CD4-positive, alpha-beta T cell treated with Interleukin-15 for 1 hour (primary cell): ENCODE data around the gene SPAM1.
"Not testable (repeated sequence)": the region's sequence is repeated elsewhere in the genome, so short reads cannot be mapped to it uniquely, and the experiment has no call there.

Experiments used
- DNase-seq: peaks from one replicate; pipeline ENCODE4 v3.0.0-alpha.2; 2020

The SPAM1 gene

DNA sequence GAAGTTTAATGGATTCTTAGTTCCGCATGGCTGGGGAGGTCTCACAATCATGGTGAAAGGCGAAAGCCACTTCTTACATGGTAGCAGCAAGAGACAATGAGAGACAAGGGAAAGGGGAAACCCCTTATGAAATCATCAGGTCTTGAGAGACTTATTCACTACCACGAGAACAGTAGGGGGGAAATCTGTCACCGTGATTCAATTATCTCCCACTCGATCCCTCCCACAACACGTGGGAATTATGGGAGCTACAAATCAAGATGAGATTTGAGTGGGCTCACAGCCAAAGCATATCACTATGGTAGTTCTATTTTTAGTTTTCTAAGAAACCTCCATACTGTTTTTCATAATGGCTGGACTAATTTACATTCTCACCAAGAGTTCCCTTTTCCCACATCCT lies 36.7 kb downstream of the SPAM1 start:
- DNase-seq = no peak

DNA sequence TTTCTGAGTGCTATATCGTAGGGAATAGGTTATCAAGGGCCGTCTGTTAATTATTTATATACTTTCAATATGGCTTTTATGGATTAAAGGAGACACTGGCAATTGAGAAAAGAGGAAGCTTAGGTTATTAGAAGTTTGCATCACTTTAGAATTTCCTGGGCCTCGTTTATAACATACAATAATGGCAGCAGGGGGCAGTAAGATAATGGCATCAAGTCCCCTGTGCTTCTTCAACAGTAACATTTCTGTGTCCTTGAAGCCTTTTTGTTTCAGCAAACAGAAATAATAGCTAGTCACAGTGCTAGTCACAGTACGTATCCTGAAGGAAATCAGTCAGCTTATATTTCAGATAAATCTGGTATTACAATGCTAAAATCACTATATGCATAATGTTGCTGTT lies 41.9 kb downstream of the SPAM1 start:
- DNase-seq = no peak

DNA sequence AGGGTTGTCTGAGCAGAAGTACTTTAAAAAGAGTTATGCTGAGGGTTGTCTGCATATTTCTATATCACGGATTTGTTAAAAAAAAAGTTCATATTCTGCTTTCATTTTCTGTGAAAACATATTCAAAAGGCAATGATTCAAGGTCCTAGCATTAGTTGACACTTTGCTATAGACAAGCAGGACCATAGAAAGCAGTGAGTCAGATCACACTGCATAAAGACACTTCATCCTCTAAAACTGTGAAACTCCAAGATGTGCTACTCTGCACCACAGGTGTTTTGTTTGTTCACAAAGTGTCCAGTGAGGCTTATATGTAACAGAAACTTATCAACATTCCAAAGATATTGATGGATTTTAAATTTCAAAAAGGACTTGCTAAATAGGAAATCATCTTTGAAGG lies 47.0 kb downstream of the SPAM1 start:
- no peak for DNase-seq

- no peak for DNase-seq
These were observed 47.8 kb downstream of the SPAM1 start for GRCh38 chr7:123972831-123973230.

DNA sequence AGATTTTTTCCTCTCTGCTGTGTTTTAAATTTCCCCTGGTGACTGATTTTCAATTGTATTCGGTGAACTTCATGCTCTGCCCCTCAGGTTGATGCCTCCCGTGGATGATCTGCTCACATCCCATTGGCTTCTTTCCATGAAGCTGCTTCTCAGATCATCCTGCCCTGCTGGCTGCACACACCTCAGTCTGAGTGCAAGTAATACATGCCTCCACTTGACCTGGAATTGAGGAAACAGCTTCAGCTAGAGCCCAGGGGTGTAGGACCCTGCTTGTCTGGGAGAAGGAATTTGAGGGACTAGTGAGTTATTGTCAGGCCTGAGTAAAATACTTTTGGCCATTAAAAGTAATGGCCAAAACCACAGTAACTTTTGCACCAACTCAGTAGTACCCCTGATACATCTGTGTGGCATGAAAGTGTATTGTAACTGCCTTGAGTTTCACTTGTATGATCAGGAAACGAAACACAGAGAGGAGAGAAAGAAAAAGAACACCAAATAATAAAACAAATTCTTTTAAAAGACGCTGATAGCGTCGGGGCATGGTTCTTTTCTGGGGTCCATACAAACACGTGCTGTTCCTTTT lies 49.4 kb downstream of the SPAM1 start:
- DNase-seq = no peak

DNA sequence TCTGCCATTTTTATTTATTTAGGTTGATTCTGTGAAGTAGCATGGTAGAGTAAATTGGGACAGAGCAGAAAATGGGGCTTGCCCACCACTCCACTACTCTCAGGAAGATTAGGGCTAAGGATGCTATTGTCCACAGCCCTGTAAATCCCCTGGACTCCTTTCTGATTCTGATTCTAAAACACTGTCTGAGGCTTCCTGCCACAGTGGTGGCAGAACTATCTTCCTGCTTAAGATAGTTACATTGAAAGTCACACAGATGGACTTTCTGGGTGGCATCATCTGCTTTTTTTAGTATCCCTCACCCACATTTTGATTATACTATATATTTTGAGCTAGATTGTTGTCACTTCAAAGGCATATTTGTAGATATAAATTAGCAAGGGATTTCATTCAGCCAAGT lies 50.0 kb downstream of the SPAM1 start:
- DNase-seq = no peak

DNA sequence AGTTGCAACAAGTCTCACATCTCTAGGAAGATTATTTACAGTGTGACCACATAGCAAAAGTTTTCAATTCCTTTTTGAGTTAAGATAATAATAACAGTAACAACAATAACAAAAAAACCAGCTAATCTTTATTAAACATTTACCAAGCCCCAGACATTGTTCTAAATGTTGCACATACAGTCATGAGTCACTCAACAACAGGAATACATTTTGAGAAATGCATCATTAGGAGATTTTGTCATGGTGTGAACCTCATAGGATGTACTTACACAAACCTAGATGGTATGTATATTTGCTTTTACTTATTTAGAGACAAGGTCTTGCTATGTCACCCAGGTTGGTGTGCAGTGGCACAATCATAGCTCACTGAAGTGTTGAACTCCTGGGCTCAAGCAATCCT lies 52.0 kb downstream of the SPAM1 start:
- no peak for DNase-seq

DNA sequence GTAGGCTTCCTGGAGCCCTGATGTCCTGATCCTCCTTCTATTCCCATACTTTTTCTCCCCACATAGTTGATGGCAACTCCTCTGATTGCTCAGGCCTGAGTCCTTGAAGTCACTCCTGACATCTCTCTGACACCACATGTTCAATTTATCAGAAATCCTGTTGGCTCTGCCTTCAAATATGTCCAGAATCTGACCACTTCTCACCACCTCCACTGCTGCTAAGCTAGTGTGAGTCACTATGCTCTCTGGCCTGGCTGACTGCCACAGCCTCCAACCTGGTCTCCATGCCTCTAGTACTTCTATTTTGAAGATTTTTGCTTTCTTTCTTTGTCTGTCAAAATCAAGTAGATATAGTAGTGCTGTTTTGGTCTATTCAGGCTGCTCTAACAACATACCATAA lies 54.8 kb downstream of the SPAM1 start:
- DNase-seq = no peak

DNA sequence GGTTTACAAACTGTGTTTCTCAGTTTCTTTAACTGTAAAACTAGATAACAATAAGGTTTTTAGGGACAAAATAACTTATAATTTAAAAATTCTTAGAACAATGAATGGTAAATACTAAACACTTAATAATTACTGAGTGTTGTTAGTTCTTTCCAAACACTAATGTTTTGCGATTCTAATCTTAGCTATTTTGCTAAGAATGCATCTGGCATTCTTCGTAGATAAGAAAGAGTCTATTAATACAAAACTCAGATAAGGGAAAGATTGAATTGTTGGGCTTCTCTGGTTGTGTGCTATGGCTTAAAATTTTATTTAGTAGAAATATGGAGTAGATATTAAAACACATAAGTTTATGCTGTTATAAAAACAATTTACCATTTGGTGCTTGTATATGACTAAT lies 62.4 kb downstream of the SPAM1 start:
- DNase-seq = no peak

GRCh38 chr7:123992913-123993518 lies 68.0 kb downstream of the SPAM1 start:
- DNase-seq = no peak

- no peak for DNase-seq
These were observed 69.0 kb downstream of the SPAM1 start for GRCh38 chr7:123993996-123994395.

DNA sequence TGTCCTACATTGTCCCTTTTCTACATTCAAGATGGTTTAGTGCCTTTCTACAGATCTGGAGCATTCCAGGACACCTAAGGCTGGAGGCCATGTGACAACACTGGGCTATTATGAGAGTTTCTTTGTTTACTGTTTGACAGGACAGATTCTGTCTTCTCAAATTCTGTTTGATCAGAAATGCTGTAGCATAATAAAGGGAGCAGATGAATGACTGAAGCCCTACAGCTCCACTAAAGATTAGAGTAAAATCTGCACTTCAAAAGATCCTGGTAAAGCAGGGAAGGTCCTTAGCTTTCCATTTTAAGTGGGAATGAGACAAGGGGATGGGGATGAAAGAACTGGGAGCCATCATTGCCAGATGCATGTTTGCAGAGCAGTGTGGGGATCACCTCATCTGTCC lies 69.4 kb downstream of the SPAM1 start:
- no peak for DNase-seq

- DNase-seq = no peak
These were observed 70.7 kb downstream of the SPAM1 start for GRCh38 chr7:123995617-123996326.

- no peak for DNase-seq
These were observed 71.2 kb downstream of the SPAM1 start for GRCh38 chr7:123996327-123996625.

- no peak for DNase-seq
These were observed 73.9 kb downstream of the SPAM1 start for GRCh38 chr7:123998921-123999320.

GRCh38 chr7:123999703-124000102 lies 74.7 kb downstream of the SPAM1 start:
- DNase-seq = no peak

GRCh38 chr7:124008296-124008695 lies 83.3 kb downstream of the SPAM1 start:
- not testable (repeated sequence) for DNase-seq

DNA sequence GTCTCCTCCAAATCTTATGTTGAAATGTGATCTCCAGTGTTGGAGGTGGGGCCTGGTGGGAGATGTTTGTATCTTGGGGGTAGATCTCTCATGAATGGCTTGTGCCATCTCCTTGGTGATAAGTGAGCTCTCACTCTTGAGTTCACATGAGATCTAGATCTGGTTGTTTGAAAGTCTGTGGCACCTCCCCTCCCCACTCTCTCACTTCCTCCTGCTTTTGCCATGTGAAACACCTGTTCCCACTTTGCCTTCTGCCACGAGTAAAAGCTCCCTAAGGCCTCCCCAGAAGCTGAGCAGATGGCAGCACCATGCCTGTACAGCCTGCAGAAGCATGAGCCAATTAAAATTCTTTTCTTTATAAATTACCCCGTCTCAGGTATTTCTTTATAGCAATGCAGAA lies 84.3 kb downstream of the SPAM1 start:
- DNase-seq = no peak
